WTC11 (cell line): ENCODE measurements around the gene DNAJC5G. TPM values are rescaled to one million over a fixed set of nuclear protein-coding genes. Genes with fewer than 3 reads are reported as not detected.
A peak's percentile ranks its signal among the peaks of the same experiment; 100 is the strongest.

Experiments
- ATAC-seq: fragments of 200-7000 bp; cut with Tn5 transposase; 2 replicates; pipeline ENCODE4 v1.10.0; 2021; ENCODE audit warnings: mild to moderate bottlenecking, moderate library complexity
- CTCF ChIA-PET: fragments of 300-600 bp; sonication (Branson Sonifier 250); formaldehyde crosslinking; loops from one replicate; lab custom pipeline; 2021; ENCODE audit warnings: antibody characterized with exemption; lab: Charles Lee
- POLR2A ChIA-PET: fragments of 350-600 bp; sonication (Branson Sonifier 250); formaldehyde crosslinking; loops from one replicate; lab custom pipeline; 2021; ENCODE audit warnings: antibody characterized with exemption; lab: Charles Lee
- DNase-seq: peaks from one replicate; pipeline ENCODE4 v3.0.0; 2021; ENCODE audit warnings: low spot score
- H3K27ac Mint-ChIP-seq: 2 replicates; pipeline ENCODE4 v1.8.0; 2021; ENCODE audit warnings: mixed read lengths
- H3K27me3 Mint-ChIP-seq: 2 replicates; pipeline ENCODE4 v1.8.0; 2021; ENCODE audit warnings: low read depth, mild to moderate bottlenecking, moderate library complexity, mixed read lengths
- H3K36me3 Mint-ChIP-seq: 2 replicates; pipeline ENCODE4 v1.8.0; 2021; ENCODE audit warnings: mixed read lengths
- H3K4me1 Mint-ChIP-seq: 2 replicates; pipeline ENCODE4 v1.8.0; 2022; ENCODE audit warnings: mixed read lengths
- H3K4me3 Mint-ChIP-seq: 2 replicates; pipeline ENCODE4 v1.8.0; 2021; ENCODE audit warnings: mild to moderate bottlenecking, moderate library complexity, mixed read lengths
- H3K9me3 Mint-ChIP-seq: 2 replicates; pipeline ENCODE4 v1.8.0; 2021; ENCODE audit warnings: mixed read lengths
- CREB1 ChIP-seq: sonication (generic); formaldehyde crosslinking; IDR thresholded peaks from 2 replicates; pipeline ENCODE4 v1.8.0; 2023; ENCODE audit warnings: mild to moderate bottlenecking, missing genetic modification reagents
- FOXP1 ChIP-seq: sonication (generic); formaldehyde crosslinking; IDR thresholded peaks from 2 replicates; pipeline ENCODE4 v1.8.0; 2022; ENCODE audit warnings: missing genetic modification reagents, mild to moderate bottlenecking, moderate library complexity, borderline replicate concordance
- GABPB1 ChIP-seq: sonication (generic); formaldehyde crosslinking; IDR thresholded peaks from 2 replicates; pipeline ENCODE4 v1.8.1; 2023; ENCODE audit warnings: mild to moderate bottlenecking, missing genetic modification reagents
- HMGA2 ChIP-seq: fragments of 250-450 bp; sonication (Bioruptor Pico); IDR thresholded peaks from 2 replicates; pipeline ENCODE4 v1.4.0; 2021; ENCODE audit warnings: mild to moderate bottlenecking, moderate library complexity
- MXD4 ChIP-seq: fragments of 250-450 bp; sonication (Bioruptor Pico); IDR thresholded peaks from 2 replicates; pipeline ENCODE4 v1.8.0; 2021; ENCODE audit warnings: mild to moderate bottlenecking, moderate library complexity, borderline replicate concordance
- NFATC4 ChIP-seq: fragments of 250-450 bp; sonication (Bioruptor Pico); IDR thresholded peaks from 2 replicates; pipeline ENCODE4 v1.9.0; 2021; ENCODE audit warnings: mild to moderate bottlenecking
- PRRX2 ChIP-seq: fragments of 250-450 bp; sonication (Bioruptor Pico); IDR thresholded peaks from 2 replicates; pipeline ENCODE4 v1.8.0; 2021; ENCODE audit warnings: mild to moderate bottlenecking
- SMAD3 ChIP-seq: sonication (generic); formaldehyde crosslinking; IDR thresholded peaks from 2 replicates; pipeline ENCODE4 v1.8.0; 2022; ENCODE audit warnings: missing genetic modification reagents, mild to moderate bottlenecking, borderline replicate concordance
- SP1 ChIP-seq: sonication (generic); formaldehyde crosslinking; conservative IDR thresholded peaks from 2 replicates; pipeline ENCODE4 v1.8.1; 2022; ENCODE audit warnings: missing genetic modification reagents
- TCF7 ChIP-seq: sonication (generic); formaldehyde crosslinking; IDR thresholded peaks from 2 replicates; pipeline ENCODE4 v1.8.0; 2022; ENCODE audit warnings: mild to moderate bottlenecking, low read depth, missing genetic modification reagents, moderate library complexity
- TEAD4 ChIP-seq: sonication (generic); formaldehyde crosslinking; IDR thresholded peaks from 2 replicates; pipeline ENCODE4 v1.8.0; 2022; ENCODE audit warnings: mild to moderate bottlenecking, missing genetic modification reagents
- TP53 ChIP-seq: sonication (generic); formaldehyde crosslinking; IDR thresholded peaks from 2 replicates; pipeline ENCODE4 v1.8.1; 2023; ENCODE audit warnings: mild to moderate bottlenecking, missing genetic modification reagents
- ZNF138 ChIP-seq: sonication (generic); formaldehyde crosslinking; conservative IDR thresholded peaks from 2 replicates; pipeline ENCODE4 v1.8.1; 2022; ENCODE audit warnings: mild to moderate bottlenecking, moderate library complexity, missing genetic modification reagents
- ZNF317 ChIP-seq: sonication (generic); formaldehyde crosslinking; IDR thresholded peaks from 2 replicates; pipeline ENCODE4 v1.8.1; 2023; ENCODE audit warnings: low read depth, mild to moderate bottlenecking, moderate library complexity, missing genetic modification reagents, borderline replicate concordance
- ZNF423 ChIP-seq: fragments of 250-450 bp; sonication (Bioruptor Pico); IDR thresholded peaks from 2 replicates; pipeline ENCODE4 v2.1.2; 2022; ENCODE audit warnings: mild to moderate bottlenecking, moderate library complexity
- total RNA-seq: library from RNA; stranded (reverse); gene quantifications from 3 replicates; pipeline ENCODE4 v1.2.3, GENCODE V29; 2021
- TF ChIP-seq, protein P1 (sequence below): sonication (generic); formaldehyde crosslinking; IDR thresholded peaks from 2 replicates; pipeline ENCODE4 v1.8.0; 2022; ENCODE audit warnings: mild to moderate bottlenecking, missing genetic modification reagents
- TF ChIP-seq, protein P2 (sequence below): sonication (generic); formaldehyde crosslinking; IDR thresholded peaks from 2 replicates; pipeline ENCODE4 v1.8.0; 2022; ENCODE audit warnings: mild to moderate bottlenecking, missing genetic modification reagents
- TF ChIP-seq, protein P3 (sequence below): sonication (generic); formaldehyde crosslinking; IDR thresholded peaks from 2 replicates; pipeline ENCODE4 v1.8.1; 2023; ENCODE audit warnings: mild to moderate bottlenecking, moderate library complexity, missing genetic modification reagents
- TF ChIP-seq, protein P4 (sequence below): sonication (generic); formaldehyde crosslinking; IDR thresholded peaks from 2 replicates; pipeline ENCODE4 v1.8.0; 2023; ENCODE audit warnings: missing genetic modification reagents
- TF ChIP-seq, protein P5 (sequence below): fragments of 200-600 bp; IDR thresholded peaks from 2 replicates; pipeline ENCODE4 v1.8.0; 2022; ENCODE audit warnings: antibody characterized with exemption
- TF ChIP-seq, protein P6 (sequence below): fragments of 250-450 bp; sonication (Bioruptor Pico); IDR thresholded peaks from 2 replicates; pipeline ENCODE4 v1.9.0; 2021; ENCODE audit warnings: mild to moderate bottlenecking
- TF ChIP-seq, protein P7 (sequence below): sonication (generic); formaldehyde crosslinking; IDR thresholded peaks from 2 replicates; pipeline ENCODE4 v1.8.0; 2022; ENCODE audit warnings: missing genetic modification reagents
- TF ChIP-seq, protein P8 (sequence below): sonication (generic); formaldehyde crosslinking; IDR thresholded peaks from 2 replicates; pipeline ENCODE4 v1.8.1; 2023; ENCODE audit warnings: mild to moderate bottlenecking, missing genetic modification reagents, moderate library complexity

The DNAJC5G gene
- total RNA-seq, 1 experiment from 2014 or later = 0.44 TPM

DNA sequence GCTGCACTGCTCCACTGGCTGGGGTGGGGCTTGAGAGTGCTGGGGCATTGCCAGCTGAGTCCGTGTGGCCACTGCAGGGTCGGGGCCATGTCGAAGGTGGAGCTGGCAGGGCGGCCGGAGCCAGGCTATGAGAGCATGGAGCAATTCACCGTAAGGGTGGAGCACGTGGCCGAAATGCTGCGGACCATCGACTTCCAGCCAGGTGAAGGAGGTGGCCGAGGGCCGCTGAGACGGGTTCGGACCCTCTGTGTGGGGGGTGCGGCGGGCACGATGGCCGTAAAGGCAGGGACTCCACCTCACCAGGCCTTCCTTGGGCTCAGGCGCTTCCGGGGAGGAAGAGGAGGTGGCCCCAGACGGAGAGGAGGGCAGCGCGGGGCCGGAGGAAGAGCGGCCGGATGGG is 30.9 kb downstream of the DNAJC5G start:
- ChIA-PET CTCF (interaction anchor here (0.9 to 1.2 kb wide), 2 partner anchors 15 to 41 kb away, joined by 3 to 4 read pairs; no protein-coding TSS in a partner anchor), POLR2A (no interaction called here)
- TF ChIP-seq, protein P1, sequence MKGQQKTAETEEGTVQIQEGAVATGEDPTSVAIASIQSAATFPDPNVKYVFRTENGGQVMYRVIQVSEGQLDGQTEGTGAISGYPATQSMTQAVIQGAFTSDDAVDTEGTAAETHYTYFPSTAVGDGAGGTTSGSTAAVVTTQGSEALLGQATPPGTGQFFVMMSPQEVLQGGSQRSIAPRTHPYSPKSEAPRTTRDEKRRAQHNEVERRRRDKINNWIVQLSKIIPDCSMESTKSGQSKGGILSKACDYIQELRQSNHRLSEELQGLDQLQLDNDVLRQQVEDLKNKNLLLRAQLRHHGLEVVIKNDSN (CRISPR knock-in tag) = peak; percentile 32; the same call in 1 of the 2 replicates
- TF ChIP-seq, protein P2, sequence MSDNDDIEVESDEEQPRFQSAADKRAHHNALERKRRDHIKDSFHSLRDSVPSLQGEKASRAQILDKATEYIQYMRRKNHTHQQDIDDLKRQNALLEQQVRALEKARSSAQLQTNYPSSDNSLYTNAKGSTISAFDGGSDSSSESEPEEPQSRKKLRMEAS = peak; percentile 50; the same call in 1 of the 2 replicates
- TF ChIP-seq FOXP1 (CRISPR knock-in tag) (0 out of 2 replicates have a peak, but pooled peaks have one; percentile 16), PRRX2 (CRISPR knock-in tag) (no peak)
- Mint-ChIP-seq H3K4me1 (peaks cover 8% of the 10 kb centered on the region; the same call in 1 of the 2 replicates), H3K9me3 (no peaks in the 10 kb centered on the region), H3K4me3 (peak overlapping the region; percentile 62), H3K27ac (no peak overlapping the region), H3K36me3 (peaks cover 6% of the 10 kb centered on the region), H3K27me3 (peaks cover 53% of the 10 kb centered on the region)
- DNase-seq (no peak), ATAC-seq (no peak)

DNA sequence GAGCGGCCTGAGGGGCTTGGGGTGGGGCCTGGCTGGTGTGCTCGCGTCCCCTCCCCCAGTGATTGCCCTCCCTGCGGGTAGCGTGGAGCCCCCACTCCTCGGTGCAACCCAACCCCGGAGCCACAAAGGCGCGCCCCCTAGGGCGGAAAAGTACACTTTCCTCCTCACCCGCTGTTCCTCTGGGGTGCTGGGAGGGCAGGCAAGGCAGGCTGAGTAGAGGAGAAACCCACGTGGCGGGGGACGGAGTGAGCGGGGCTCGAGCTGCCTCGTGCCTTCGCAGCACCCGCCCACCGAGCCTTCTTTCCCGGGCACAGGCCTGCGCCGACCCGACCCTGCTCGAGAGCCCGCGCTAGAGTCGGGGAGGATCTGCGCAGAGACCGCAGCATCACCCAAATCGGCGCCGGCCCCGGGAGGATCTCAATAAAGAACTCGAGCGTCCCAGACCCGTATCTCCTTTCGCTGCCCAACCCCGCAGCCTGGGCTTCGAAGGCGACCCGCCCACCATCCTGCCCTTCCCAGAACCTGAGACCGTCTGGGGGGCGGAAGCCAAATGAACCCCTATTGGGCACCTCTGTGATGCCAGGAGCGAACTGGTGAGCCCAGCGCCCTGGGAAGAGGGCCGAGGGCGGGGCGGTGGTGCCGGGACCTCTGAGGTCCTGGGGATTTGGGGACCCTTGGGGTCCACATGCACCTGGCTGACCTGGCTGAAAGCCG is 31.5 kb downstream of the DNAJC5G start:
- POLR2A ChIA-PET = no interaction called here
- Mint-ChIP-seq H3K27ac (no peak overlapping the region), H3K36me3 (peaks cover 6% of the 10 kb centered on the region), H3K9me3 (no peaks in the 10 kb centered on the region), H3K27me3 (peaks cover 53% of the 10 kb centered on the region), H3K4me3 (peak overlapping the region; percentile 62), H3K4me1 (peaks cover 8% of the 10 kb centered on the region; the same call in 1 of the 2 replicates)
- peak; percentile 53 for DNase-seq
- CTCF ChIA-PET = interaction anchor here (1.2 to 1.5 kb wide), 2 partner anchors 14 to 44 kb away, joined by 3 to 6 read pairs; partner anchors contain the start of gene SLC30A3
- ATAC-seq = peak; percentile 14
- no peak for TF ChIP-seq TP53 (CRISPR knock-in tag)
- TF ChIP-seq SMAD3 (CRISPR knock-in tag) = no peak
- TF ChIP-seq, protein P3, sequence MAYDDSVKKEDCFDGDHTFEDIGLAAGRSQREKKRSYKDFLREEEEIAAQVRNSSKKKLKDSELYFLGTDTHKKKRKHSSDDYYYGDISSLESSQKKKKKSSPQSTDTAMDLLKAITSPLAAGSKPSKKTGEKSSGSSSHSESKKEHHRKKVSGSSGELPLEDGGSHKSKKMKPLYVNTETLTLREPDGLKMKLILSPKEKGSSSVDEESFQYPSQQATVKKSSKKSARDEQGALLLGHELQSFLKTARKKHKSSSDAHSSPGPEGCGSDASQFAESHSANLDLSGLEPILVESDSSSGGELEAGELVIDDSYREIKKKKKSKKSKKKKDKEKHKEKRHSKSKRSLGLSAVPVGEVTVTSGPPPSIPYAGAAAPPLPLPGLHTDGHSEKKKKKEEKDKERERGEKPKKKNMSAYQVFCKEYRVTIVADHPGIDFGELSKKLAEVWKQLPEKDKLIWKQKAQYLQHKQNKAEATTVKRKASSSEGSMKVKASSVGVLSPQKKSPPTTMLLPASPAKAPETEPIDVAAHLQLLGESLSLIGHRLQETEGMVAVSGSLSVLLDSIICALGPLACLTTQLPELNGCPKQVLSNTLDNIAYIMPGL (CRISPR knock-in tag) = 0 out of 2 replicates have a peak, but pooled peaks have one; percentile 7
- TF ChIP-seq, protein P4, sequence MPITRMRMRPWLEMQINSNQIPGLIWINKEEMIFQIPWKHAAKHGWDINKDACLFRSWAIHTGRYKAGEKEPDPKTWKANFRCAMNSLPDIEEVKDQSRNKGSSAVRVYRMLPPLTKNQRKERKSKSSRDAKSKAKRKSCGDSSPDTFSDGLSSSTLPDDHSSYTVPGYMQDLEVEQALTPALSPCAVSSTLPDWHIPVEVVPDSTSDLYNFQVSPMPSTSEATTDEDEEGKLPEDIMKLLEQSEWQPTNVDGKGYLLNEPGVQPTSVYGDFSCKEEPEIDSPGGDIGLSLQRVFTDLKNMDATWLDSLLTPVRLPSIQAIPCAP (CRISPR knock-in tag) = 0 out of 2 replicates have a peak, but pooled peaks have one; percentile 69
- TF ChIP-seq ZNF317 (CRISPR knock-in tag) = no peak
- TF ChIP-seq, protein P1 (CRISPR knock-in tag) = no peak
- TF ChIP-seq SP1 = no peak
- TF ChIP-seq TEAD4 (CRISPR knock-in tag) = no peak
- no peak for TF ChIP-seq TCF7 (CRISPR knock-in tag)
- TF ChIP-seq NFATC4 = no peak
- TF ChIP-seq CREB1 (CRISPR knock-in tag) = no peak
- TF ChIP-seq HMGA2 = no peak
- TF ChIP-seq, protein P5, sequence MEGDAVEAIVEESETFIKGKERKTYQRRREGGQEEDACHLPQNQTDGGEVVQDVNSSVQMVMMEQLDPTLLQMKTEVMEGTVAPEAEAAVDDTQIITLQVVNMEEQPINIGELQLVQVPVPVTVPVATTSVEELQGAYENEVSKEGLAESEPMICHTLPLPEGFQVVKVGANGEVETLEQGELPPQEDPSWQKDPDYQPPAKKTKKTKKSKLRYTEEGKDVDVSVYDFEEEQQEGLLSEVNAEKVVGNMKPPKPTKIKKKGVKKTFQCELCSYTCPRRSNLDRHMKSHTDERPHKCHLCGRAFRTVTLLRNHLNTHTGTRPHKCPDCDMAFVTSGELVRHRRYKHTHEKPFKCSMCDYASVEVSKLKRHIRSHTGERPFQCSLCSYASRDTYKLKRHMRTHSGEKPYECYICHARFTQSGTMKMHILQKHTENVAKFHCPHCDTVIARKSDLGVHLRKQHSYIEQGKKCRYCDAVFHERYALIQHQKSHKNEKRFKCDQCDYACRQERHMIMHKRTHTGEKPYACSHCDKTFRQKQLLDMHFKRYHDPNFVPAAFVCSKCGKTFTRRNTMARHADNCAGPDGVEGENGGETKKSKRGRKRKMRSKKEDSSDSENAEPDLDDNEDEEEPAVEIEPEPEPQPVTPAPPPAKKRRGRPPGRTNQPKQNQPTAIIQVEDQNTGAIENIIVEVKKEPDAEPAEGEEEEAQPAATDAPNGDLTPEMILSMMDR = no peak
- TF ChIP-seq GABPB1 (CRISPR knock-in tag) = no peak
- TF ChIP-seq, protein P6, sequence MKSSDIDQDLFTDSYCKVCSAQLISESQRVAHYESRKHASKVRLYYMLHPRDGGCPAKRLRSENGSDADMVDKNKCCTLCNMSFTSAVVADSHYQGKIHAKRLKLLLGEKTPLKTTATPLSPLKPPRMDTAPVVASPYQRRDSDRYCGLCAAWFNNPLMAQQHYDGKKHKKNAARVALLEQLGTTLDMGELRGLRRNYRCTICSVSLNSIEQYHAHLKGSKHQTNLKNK = no peak
- no peak for TF ChIP-seq ZNF138 (CRISPR knock-in tag)
- TF ChIP-seq, protein P7, sequence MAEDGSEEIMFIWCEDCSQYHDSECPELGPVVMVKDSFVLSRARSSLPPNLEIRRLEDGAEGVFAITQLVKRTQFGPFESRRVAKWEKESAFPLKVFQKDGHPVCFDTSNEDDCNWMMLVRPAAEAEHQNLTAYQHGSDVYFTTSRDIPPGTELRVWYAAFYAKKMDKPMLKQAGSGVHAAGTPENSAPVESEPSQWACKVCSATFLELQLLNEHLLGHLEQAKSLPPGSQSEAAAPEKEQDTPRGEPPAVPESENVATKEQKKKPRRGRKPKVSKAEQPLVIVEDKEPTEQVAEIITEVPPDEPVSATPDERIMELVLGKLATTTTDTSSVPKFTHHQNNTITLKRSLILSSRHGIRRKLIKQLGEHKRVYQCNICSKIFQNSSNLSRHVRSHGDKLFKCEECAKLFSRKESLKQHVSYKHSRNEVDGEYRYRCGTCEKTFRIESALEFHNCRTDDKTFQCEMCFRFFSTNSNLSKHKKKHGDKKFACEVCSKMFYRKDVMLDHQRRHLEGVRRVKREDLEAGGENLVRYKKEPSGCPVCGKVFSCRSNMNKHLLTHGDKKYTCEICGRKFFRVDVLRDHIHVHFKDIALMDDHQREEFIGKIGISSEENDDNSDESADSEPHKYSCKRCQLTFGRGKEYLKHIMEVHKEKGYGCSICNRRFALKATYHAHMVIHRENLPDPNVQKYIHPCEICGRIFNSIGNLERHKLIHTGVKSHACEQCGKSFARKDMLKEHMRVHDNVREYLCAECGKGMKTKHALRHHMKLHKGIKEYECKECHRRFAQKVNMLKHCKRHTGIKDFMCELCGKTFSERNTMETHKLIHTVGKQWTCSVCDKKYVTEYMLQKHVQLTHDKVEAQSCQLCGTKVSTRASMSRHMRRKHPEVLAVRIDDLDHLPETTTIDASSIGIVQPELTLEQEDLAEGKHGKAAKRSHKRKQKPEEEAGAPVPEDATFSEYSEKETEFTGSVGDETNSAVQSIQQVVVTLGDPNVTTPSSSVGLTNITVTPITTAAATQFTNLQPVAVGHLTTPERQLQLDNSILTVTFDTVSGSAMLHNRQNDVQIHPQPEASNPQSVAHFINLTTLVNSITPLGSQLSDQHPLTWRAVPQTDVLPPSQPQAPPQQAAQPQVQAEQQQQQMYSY (CRISPR knock-in tag) = 0 out of 2 replicates have a peak, but pooled peaks have one; percentile 17
- TF ChIP-seq MXD4 = no peak
- TF ChIP-seq ZNF423 (CRISPR knock-in tag) = peak; percentile 53
- TF ChIP-seq, protein P8, sequence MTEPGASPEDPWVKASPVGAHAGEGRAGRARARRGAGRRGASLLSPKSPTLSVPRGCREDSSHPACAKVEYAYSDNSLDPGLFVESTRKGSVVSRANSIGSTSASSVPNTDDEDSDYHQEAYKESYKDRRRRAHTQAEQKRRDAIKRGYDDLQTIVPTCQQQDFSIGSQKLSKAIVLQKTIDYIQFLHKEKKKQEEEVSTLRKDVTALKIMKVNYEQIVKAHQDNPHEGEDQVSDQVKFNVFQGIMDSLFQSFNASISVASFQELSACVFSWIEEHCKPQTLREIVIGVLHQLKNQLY (CRISPR knock-in tag) = no peak
